ENCODE data around the gene PRPF19. TPM values are rescaled to one million over a fixed set of nuclear protein-coding genes. Genes with fewer than 3 reads are reported as not detected.

The PRPF19 gene
- total RNA-seq, 1 donor from 2014 or later: 111 TPM

DNA sequence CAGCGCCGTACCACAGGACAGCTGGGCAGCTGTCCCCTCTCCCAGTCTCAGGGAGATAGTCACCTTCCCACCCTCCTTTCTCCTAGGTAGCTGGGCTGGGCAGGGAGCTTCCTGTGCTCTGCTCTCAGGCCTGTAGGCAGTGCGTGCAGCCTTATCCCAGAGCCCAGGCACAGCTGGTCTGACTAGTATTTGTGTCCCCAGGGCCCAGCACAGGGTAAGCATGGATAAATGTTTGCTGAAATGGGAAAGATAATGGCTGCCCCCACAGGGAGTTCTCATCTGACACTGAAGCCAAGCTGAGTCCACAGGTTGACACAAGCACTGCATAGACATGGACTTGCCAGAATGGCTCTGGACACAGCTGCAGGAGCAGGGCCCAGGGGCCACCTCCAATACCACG is 35.8 kb upstream of the PRPF19 start:
- TF ChIP-seq, protein P1, sequence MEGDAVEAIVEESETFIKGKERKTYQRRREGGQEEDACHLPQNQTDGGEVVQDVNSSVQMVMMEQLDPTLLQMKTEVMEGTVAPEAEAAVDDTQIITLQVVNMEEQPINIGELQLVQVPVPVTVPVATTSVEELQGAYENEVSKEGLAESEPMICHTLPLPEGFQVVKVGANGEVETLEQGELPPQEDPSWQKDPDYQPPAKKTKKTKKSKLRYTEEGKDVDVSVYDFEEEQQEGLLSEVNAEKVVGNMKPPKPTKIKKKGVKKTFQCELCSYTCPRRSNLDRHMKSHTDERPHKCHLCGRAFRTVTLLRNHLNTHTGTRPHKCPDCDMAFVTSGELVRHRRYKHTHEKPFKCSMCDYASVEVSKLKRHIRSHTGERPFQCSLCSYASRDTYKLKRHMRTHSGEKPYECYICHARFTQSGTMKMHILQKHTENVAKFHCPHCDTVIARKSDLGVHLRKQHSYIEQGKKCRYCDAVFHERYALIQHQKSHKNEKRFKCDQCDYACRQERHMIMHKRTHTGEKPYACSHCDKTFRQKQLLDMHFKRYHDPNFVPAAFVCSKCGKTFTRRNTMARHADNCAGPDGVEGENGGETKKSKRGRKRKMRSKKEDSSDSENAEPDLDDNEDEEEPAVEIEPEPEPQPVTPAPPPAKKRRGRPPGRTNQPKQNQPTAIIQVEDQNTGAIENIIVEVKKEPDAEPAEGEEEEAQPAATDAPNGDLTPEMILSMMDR (IDR thresholded peaks at IDR 0.05; ENCODE audit: unreplicated experiment): no peak
- Mint-ChIP-seq H3K4me3 (ENCODE audit: low read depth) (no peak overlapping the region), H3K27me3 (peaks cover 5% of the 10 kb centered on the region), H3K36me3 (ENCODE audit: insufficient read depth) (no peaks in the 10 kb centered on the region), H3K27ac (peak overlapping the region; percentile 59), H3K4me1 (ENCODE audit: low read depth) (peaks cover 11% of the 10 kb centered on the region), H3K9me3 (ENCODE audit: low read depth) (no peaks in the 10 kb centered on the region)
- DNase-seq (ENCODE audit: low spot score, unreplicated experiment): no peak

DNA sequence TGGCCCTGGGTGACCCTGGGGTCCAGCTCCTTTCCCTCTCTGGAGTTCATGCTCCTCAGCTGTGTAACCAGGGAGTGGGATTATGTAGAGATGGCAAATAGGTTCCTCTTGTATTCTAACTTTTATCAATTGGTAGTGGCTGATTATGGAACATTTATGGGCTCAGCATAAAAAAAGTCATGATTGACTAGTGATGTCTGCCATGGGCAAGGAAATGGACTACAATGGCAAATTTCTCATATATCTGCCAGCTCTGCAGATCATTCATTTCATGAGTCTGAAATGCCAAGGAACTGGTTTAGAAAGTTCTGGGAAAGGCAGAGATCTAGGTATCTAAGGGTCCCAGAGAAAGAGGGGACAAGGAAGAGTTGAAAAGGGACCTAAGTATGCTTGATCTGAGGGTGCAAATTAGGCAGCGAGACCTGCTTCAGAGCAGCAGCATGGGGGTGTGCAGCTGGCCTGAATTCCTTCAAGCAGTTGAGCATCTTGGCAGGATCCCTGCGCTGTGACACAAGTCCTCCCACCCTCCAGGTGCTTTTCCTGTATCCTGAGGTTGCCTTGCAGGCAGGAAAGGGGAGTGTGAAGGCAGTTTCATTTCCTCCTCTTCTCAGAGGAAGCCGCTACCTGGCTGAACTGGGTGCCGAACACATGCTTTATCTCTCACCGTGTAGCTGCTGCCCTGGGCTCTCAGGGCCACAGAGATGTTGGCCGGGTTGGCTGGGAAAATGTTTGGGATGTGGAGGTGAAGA is 35.2 kb upstream of the PRPF19 start:
- Mint-ChIP-seq H3K27me3 (peaks cover 5% of the 10 kb centered on the region), H3K36me3 (ENCODE audit: insufficient read depth) (peaks cover 3% of the 10 kb centered on the region), H3K27ac (no peak overlapping the region), H3K4me1 (ENCODE audit: low read depth) (peaks cover 11% of the 10 kb centered on the region), H3K4me3 (ENCODE audit: low read depth) (no peak overlapping the region), H3K9me3 (ENCODE audit: low read depth) (no peaks in the 10 kb centered on the region)
- TF ChIP-seq, protein P1 (IDR thresholded peaks at IDR 0.05; ENCODE audit: unreplicated experiment): no peak
- no peak for DNase-seq (ENCODE audit: low spot score, unreplicated experiment)

DNA sequence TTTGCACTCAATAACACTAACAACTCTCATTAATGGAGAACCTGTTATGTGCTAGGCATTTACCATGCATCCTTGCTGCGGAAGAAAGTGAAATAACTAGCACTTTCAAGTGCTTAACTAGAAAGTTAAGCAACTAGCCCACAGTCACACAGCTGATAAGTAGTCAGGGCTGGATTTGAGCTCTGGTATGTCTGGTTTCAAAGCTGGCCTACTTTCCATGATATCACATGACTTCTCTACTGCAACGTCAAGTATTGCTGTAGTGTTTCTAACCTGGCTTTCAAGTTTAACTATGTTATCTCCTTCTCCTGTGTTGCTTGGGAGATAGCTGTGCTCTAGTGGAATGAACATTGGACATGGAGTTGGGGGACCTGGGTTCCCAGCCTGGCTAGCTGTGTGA is 33.5 kb upstream of the PRPF19 start:
- no peaks in the 10 kb centered on the region for H3K9me3 Mint-ChIP-seq (ENCODE audit: low read depth)
- H3K4me3 Mint-ChIP-seq (ENCODE audit: low read depth): no peak overlapping the region
- TF ChIP-seq, protein P1 (IDR thresholded peaks at IDR 0.05; ENCODE audit: unreplicated experiment): no peak
- H3K4me1 Mint-ChIP-seq (ENCODE audit: low read depth): peaks cover 9% of the 10 kb centered on the region
- no peak overlapping the region for H3K27ac Mint-ChIP-seq
- DNase-seq (ENCODE audit: low spot score, unreplicated experiment): no peak
- peaks cover 3% of the 10 kb centered on the region for H3K27me3 Mint-ChIP-seq
- peaks cover 5% of the 10 kb centered on the region for H3K36me3 Mint-ChIP-seq (ENCODE audit: insufficient read depth)

DNA sequence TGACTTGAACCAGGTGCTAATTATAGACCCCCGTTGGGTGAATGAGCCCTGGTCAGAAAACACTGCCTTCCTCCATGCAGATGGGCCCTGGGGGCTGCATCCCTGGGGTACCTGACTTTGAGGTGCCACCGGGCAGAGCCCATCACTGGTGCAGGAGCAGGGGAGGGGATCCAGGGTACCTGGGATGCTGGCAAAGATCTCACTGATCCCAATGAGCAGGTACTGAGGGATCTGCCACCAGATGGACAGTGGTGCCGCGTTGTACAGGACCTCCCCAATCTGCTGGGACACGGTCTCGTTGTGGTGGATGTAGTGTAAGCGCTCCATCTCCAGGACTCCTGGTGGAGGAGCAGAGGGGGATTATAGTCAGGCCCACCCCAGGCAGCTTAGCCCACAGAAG is 32.9 kb upstream of the PRPF19 start:
- TF ChIP-seq, protein P1 (IDR thresholded peaks at IDR 0.05; ENCODE audit: unreplicated experiment): no peak
- H3K9me3 Mint-ChIP-seq (ENCODE audit: low read depth): no peaks in the 10 kb centered on the region
- H3K36me3 Mint-ChIP-seq (ENCODE audit: insufficient read depth): peaks cover 5% of the 10 kb centered on the region
- no peak overlapping the region for H3K27ac Mint-ChIP-seq
- no peak overlapping the region for H3K4me3 Mint-ChIP-seq (ENCODE audit: low read depth)
- H3K4me1 Mint-ChIP-seq (ENCODE audit: low read depth): peaks cover 9% of the 10 kb centered on the region
- no peak for DNase-seq (ENCODE audit: low spot score, unreplicated experiment)
- H3K27me3 Mint-ChIP-seq: peaks cover 2% of the 10 kb centered on the region

DNA sequence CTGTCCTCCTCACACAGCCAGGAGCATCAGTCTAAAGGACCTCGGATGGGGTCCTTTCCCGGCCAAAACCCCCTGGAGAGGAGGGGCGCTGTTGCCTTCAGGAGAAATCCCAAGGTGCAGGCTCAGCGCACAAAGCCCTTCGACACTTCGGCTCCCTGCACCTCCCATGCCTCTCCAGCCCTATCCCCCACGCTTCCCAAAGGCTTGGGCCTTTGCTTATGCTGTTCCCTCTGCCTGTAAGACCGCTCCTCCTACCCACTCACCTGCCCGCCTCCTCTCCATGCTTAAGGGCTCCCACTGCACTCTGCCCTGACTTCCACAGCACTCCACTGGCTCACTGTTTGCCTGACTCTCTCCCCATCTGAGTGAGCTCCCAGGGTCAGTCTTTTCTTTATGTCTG is 32.1 kb upstream of the PRPF19 start:
- Mint-ChIP-seq H3K4me1 (ENCODE audit: low read depth) (peaks cover 9% of the 10 kb centered on the region), H3K36me3 (ENCODE audit: insufficient read depth) (peaks cover 9% of the 10 kb centered on the region), H3K4me3 (ENCODE audit: low read depth) (no peak overlapping the region), H3K27me3 (no peaks in the 10 kb centered on the region), H3K9me3 (ENCODE audit: low read depth) (no peaks in the 10 kb centered on the region), H3K27ac (no peak overlapping the region)
- DNase-seq (ENCODE audit: low spot score, unreplicated experiment): no peak
- TF ChIP-seq, protein P1 (IDR thresholded peaks at IDR 0.05; ENCODE audit: unreplicated experiment): no peak

Measured in progenitor cell of endocrine pancreas (in vitro differentiated cells).